Stimulated activated CD4-positive, alpha-beta T cell treated with anti-CD3 and anti-CD28 coated beads, Interleukin-12 subunit alpha, Interleukin-12 subunit beta, amount 100 ng/mL, for 48 hours (primary cell): Measurements from ENCODE around the gene NTM.
A peak's percentile ranks its signal among the peaks of the same experiment; 100 is the strongest.
"Not testable (repeated sequence)": the region's sequence is repeated elsewhere in the genome, so short reads cannot be mapped to it uniquely, and the experiment has no call there.

ENCODE experiments used
- DNase-seq, 3 donors: peaks; one replicate each; pipeline ENCODE4 v3.0.0-alpha.2; 2020; ENCODE audit warnings: low read depth in 2 of 3, low spot score in 1 of 3

Gene NTM

DNA sequence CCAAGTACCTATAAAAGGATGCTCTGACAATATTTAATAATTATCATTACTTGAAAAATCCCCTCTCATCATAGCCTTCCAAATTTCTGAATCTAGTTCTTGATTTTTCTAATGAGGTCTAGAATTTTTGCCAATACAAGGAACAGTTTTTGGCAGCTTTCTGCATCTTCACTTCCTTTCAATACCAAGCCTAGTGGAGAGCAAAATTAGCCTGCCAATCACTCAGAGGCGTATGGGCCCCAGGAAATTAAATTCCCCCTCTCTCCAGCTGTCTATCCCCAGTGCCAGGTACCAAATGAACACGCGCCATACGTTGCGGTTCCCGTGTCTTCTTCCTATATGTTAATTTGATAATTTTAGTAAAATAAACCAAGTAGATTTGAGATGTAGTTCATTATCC, 293.9 kb downstream of the NTM start:
- DNase-seq = no peak

DNA sequence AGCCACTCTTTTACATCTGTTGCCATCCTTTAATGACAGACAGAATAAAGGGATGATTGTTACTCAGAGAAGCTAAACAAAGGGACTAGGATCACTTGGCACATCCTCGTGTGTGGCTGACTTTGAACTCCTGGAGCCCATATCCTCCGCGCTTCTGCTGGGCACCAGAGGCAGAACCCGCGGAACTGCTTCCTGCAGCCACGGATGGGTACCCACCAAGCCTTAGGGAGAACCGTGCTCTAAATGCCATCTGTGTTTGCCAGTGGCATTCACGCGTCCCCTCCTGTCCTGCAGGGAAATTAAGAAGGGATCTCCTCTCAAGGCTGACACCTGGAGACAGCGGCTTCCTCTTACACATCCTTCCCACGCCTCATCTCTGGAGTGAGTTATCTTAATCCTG, 294.4 kb downstream of the NTM start:
- no peak for DNase-seq

DNA sequence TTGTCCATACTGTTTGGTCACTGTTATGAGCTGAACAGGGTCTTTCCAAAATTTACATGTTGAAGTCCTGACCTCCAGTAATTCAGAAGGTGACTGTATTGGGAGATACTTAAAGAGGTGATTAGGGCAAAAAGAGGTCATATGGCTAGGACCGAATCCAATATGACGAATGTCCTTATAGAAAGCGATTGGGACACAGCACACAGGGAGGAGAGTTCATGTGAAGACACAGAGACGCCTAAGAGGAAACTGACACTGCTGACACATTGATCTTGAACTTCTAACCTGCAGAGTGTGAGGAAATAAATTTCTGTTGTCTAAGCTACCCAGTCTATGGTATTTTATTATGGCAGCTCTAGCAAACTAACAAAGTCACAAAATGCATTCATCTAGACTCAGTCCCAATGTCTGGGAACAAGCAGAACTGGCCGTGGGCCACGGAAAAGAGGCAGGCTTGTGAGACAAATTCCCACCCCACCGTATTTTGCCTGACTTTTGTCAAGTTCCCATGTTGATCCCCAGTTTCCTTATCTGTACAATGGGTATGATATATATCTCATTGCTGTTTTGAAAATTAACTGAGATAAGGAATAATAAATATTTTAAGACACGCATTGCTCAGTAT, 295.0 kb downstream of the NTM start:
- no peak for DNase-seq

DNA sequence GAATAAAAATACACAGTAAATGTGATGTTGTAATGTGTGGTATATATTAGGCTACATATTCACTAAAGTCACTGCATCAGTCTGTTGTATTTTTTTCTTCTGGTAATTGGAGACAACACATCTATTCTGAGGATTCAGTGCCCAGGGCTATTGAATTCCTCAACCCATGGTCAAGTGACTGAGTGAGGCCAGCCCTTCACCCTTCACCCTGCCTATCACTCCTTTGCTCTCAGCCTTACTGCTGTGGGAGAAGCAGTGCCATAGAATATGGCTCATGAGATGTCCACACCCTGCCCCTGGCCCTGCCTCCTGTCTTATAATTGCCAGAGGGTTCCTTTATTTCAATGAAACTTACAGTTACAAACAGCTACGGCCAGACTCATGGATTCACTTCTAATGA, 295.6 kb downstream of the NTM start:
- no peak for DNase-seq

DNA sequence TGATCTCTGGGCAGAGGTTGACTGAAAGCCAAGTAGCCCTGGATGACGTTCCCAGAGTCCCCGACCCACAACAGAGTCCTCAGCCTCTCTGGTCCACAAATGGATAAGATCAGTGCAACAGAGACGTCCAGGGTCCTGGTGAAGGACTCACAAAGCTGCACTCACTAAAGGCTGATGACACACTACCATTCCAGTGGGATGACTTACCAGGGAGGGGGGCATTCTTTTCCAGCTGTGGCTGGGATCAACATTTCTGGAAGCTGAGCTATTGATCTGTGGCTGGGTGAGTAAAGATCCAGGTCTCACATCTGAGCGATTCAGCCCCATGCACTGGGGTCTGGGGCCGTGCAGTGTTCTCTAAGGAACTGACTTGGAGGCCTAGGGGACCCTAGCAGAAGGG, 296.2 kb downstream of the NTM start:
- no peak for DNase-seq

DNA sequence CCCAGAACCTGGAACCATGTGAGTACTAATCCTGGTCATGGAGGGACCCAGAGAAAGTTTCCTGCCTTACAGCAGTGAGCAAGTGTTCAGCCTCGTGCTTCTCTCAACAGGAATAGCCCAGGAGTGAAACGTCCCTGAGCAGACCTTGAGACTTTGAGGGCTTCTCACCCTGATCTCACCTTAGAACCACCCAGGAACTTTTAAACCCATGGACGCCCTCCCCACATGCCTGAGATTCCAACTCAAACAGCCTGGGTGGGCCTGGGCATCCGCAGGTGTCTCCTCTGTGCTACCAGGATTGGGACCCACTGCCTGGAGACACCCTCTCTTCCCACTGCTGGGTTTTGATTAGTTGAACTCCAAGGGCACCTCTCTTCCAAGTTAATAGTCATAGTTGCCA, 297.2 kb downstream of the NTM start:
- no peak for DNase-seq

DNA sequence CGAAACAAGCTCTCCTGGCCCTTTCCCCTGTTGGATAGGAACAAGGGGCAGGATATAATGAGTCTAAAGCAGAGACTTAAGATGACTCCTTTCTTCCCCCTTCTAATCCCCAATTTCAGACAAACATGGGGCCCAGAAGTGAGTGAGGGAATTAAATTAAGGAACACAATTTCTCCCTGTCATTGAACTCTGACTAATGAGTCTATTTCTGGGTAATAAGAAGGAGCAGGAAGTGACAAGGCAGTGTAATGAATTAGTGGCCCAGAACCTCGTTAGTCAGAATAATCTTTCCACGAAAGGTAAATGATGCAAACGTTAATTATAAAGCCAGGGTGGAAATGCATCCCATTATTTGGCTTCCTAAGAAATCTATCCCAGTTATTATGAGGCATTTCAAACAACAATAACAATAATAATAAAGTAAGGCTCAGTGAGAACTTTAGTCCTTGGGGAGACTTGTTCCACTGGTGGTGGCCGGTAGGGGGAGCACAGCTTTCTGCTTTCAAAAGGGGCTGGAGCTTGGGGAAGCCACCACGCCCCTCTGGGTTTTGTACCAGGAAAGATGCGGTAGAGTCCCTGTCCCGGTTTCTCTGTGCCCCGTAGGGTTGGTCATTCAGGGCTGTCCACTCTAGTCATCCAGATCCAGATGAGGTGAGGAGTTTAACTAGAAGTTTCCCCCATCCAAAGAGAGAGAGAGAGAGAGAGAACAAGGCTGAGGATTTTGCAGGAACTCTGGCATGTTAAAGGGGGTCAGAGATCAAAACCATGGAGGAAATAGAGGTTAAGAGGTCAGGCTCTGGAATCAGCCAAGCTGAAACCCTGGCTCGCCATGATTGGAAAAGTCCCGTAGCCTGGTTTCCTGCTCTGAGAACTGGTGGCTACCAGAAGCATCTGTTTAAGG, 298.3 kb downstream of the NTM start:
- peak; percentile 8 to 44 (median 28) for DNase-seq

DNA sequence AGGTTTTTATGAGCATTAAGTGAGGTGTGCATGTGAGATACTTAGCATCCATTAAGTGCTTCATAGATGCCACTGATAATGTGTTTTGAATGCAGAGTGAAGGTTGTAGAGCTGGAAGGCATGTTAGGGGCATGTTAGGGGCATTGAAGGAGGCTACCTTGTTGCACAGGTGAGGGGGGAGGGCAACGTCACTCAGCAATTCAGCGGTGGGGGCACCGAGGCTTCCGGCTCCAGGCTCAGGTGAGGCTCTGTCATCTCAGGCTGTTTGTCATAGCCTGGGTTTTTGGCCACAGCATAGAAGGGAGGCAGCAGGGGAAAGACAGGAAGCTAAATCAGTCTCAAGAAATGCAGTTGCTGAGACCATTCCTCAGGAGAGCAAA, 299.0 kb downstream of the NTM start:
- no peak for DNase-seq

DNA sequence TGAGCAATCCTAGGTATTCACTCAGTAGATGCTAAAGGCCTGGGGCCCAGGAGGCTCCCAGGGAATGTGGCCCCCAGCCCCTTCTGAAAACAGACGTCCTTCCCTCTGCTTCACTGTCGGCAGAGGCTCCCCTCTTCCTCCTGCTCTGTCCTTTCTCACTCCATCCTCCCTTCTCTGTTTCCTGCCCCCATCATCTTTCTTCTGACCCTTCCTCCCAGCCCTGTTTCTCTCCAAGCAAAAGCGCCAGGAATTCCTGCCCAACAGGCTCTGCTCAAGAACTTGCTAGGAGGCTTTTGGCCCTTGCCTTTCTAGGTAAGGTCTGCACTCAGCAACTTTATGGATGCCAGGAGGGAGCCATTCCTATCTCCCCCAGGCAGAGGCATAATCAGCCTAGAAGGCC, 300.5 kb downstream of the NTM start:
- no peak for DNase-seq

DNA sequence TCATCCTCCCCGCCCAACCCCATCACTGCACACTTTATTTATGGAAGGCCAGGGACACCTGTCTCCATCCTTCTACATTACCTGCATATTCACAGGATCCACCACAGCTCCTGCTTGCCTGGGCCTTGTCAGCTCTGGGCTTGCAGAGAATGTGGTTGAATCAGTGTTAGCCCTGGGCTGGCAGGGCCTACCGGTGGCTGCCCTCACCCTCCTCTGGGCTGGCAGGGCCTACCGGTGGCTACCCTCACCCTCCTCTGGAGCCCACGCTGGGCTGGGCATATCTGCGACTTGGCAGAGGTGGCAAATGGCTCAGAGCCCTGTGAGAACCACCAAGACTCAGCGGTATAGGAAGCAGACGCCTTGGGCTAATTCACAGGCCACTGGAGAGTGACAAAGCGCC, 300.9 kb downstream of the NTM start:
- no peak for DNase-seq

DNA sequence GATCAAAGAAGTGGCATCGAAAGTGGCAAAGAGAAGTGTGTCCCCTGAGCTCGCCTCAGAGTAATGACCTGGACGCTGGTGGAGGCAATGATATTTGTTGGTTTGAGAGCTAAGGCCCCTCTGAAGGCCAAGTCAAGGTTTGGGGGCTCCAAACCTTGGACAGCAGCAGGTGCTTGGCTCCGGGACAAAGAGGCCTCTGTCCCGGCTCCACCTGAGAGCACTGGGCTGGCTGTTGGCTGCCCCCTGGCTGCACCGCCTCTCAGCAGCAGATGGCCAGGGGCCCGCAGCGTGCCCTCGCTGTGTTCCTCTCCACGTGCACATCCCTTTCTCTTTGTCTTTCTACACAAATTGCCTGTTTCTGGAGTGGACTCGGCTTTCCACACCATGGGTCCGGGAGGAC, 301.3 kb downstream of the NTM start:
- no peak for DNase-seq

DNA sequence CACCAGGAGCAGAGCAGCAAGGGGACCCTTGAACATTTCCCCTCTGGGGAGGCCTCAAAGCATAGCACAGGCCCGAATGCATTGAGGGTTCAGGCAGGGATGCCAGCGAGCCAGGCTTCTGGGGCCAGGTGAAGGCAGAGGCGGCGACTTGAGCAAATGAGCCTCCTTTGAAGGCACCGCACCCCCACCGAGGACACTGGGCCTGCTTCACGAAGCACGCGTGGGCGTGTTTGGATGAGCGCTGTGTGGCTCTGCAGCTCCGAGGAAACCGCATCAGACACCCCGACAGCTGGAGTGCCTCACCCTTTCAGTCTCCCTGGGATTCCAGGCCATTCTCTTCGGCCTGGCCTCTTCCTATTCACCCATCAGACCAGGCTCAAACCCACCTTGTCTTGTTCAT, 301.8 kb downstream of the NTM start:
- no peak for DNase-seq

DNA sequence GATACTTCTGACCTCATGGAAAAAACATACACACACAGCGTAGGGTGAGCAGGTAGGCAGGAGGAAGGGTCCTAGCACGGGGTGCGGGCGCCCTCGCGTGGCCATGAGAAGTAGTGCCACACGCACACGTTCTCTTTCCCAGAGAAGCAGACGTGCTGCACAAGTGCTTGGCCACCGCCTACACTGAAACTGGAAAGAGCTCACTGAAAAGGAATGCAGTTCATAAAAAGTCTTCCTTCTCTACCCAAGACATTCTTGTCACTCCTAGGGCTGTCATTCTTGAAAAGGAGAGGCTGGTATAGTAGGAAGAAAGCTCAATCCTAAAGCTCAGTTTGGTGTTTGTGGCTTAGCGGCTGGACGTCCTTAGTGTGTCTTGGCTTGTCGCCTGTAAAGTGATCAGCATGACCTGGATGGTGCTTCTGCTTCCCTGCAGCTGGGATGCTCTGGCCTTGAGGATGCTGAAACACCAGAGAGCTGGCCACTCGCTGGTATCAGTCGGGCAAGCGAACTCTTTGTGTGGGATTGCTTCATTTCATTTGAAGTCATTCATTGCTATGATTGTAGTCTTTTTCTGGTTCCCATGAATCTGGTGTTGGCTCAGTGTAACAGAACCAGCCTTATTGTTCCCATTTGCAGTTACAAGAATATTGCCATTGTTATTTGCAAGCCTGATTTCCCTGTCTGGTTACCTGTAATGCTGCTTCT, 303.8 kb downstream of the NTM start:
- peak; percentile 32 to 37 (median 35) for DNase-seq

DNA sequence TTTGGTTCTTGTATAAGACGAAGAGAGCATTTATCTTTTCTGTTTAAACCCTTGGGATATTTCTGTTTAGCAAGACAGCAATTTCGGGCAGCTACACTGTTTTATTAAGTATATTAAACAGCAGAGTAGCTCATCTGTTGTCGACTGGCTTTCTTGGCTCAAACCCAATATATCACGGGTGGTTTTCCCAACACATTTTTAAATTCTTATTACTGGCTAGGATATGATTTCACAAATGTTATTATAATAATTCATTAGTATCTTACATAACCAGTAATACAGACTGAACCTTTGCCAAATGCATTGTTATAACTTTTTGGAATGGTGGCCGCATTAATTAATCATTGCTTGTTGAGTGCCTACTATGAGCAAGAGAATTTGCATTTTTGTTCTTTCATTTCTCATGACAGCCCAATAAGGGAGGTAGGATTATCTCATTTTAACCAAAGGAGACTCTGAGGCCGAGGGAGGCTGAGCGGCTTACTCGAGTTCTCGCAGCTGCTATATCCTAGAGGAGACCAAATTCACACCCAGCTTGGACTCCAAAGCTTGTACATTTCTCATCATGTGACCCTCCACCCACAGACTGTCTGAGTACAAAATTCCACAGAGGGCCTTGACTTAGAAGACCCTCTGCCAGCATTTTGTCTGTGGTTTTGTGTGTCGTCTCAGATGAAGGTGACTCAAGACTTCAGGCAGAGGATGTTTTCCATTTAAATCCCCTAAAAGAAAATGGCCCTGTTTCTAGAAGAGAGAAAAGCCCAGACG, 304.9 kb downstream of the NTM start:
- DNase-seq = no peak

DNA sequence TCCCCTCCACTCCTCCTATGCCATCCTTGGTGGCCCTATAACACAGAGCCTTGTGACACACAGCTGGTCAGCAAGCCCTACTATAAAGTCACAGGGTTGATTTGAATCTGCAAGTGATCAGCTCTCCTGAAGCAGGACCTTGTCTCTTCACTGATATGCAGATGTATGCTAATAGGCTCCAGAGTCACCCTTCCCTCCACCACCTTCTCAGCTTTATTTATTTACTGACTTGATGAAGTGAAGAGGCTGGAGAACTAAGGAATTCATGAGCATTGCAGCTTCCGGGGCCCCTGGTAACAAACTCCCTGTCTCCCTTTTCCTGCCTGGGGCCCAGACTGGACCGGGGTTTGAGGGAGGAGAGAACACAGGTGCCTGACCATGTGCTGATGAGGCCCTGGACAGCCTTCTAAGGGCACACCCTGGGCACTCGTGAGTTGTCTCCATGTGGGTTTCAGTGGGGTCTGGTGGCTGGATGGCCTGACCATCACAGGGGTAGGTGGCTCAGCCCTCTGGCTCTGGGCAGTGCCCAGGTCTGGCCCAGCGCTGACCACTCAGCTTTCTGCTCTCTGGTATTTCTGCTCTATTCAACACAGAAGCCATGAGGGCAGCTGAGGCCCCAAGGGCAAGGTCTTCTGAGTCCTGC, 307.5 kb downstream of the NTM start:
- no peak for DNase-seq

DNA sequence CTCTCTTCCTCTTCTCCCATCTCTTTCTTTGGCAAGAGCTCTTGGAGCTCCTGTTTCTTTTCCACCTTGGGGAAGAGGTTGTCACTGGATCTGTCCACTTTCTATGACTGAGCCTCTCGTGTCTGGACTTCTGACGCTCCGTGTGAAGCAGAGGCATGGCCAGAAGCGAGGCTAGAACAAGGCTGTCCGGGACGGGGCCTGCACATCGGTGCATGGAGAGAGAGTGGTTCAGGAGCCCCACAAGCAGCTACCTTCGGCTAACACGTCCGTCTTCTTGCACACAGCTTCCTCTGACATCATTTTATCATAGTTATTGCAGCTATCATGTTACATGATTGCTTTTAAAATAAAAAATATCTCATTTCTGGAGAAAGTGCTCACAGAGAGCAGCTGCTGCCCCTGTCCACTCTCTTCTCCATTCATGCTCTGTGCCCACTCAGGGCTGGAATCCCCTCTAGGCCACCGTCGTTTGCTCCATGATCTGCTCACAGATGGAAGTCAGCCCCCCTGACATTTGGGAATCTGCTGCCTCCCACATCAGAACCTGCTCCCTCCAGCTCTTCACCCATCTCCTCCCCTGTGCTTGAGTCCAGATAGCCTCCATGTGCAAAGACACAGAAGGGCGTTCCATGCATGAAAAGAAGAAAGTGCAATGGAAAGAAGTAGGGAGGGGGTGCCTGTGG, 308.4 kb downstream of the NTM start:
- DNase-seq = no peak

DNA sequence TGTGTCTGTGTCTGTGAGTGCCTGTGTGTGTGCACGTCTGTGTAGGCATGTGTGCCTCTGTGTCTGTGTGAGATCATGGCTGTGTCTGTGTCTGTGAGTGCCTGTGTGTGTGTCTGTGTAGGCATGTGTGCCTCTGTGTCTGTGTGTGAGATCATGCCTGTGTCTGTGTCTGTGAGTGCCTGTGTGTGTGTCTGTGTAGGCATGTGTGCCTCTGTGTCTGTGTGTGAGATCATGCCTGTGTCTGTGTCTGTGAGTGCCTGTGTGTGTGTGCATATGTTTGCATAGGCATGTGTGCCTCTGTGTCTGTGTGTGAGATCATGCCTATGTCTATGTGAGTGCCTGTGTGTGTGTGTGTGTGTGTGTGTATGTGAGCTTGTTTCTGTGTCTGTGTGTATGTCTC, 310.0 kb downstream of the NTM start:
- not testable (repeated sequence) for DNase-seq

DNA sequence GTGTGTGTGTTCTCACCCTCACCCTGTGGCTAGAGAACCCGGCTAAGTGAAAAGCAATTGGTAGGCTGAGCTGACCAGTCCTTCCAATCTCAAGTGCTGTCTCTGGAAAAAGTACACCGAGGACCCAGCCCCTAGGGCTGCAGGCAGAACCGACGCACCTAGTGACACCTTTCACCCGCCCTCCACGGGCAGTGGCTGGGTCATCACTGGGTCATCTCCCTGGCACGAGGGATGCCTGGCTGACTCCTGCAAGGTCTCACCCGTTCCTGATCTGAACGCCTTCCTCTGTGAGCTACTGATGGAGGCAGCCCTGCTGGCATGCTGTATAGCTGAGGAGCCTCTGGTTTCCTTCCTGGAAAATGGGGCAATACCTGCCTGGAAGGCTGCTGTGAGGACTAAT, 311.5 kb downstream of the NTM start:
- DNase-seq = no peak

DNA sequence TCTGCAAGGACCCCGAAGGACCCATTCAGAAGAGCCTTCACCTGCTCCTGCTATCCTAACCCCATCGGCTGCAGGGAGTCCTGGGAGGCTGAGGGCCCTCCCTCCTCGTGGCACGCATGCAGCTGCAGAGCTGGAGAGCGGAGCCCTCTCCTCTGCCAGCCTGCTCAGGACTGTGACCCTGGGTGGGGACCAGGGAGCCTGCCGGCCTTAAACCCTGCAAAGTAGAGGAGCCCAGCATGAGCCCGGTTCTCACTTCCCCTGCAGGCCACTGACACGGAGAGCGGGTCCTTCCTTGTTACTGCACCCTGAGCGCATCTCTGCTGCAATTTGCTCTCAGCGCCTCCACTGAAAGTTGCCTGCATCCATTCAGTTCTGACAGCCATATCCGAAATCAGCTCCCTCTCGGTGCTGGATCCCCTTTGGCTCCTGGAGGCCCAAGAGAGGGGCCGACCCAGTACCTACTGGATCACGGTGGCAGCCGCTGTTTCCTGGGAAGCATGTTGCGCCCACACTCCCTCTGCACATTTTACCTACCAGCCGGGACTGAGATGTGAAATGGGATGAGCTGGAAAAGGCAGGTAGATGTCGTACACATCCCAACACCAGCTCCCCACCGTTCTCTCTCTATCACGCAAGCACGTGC, 312.1 kb downstream of the NTM start:
- DNase-seq = no peak

DNA sequence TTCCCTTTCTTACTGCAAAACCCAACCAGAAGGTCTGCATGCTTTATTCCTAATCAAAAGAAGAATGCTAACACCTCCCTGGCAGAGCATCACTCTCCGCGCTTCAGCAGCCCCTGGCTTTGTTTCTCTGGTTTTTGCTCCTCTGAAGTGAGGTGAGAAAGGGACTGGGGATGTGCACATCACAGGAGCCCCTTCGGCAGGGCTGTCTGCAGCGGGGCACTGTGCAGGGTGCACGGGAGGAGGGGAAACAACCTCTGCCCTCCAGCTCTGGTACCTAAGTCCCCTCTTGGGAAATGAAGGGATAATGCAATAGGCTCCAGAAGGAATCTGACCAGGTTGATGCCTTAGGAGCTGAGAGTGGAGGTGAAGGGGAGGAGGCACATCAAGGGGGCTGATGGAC, 312.7 kb downstream of the NTM start:
- no peak for DNase-seq
